Natural killer cell (primary cell): Measurements from ENCODE around the gene SNX9. TPM values are rescaled to one million over a fixed set of nuclear protein-coding genes. Genes with fewer than 3 reads are reported as not detected.
A peak's percentile ranks its signal among the peaks of the same experiment; 100 is the strongest.

Experiments
- ATAC-seq, 3 donors: fragments of 150-1000 bp in 2 of 3; fragments of 200-7000 bp in 1 of 3; cut with Tn5 transposase; 1 replicate in 1 of 3; 2 replicates in 2 of 3; pipeline ENCODE4 v1.10.0; 2021; ENCODE audit warnings: mild to moderate bottlenecking in 2 of 3, moderate library complexity in 2 of 3
- DNase-seq, 2 donors: peaks; one replicate each; pipeline versions ENCODE4 v3.0.0 to v3.0.0-alpha.2; 2013 to 2021; ENCODE audit warnings: mixed read lengths in 1 of 2
- H3K27ac ChIP-seq: one replicate; pipeline ENCODE4 v1.5.1; 2013; ENCODE audit warnings: mild to moderate bottlenecking, low read length
- H3K27me3 ChIP-seq: one replicate; pipeline ENCODE4 v1.6.1; 2013; ENCODE audit warnings: low read length; ENCODE audit not compliant: control insufficient read depth, insufficient read depth
- H3K36me3 ChIP-seq: one replicate; pipeline ENCODE4 v1.6.1; 2013; ENCODE audit warnings: low read length; ENCODE audit not compliant: control insufficient read depth, insufficient read depth
- H3K4me1 ChIP-seq: one replicate; pipeline ENCODE4 v1.6.1; 2013; ENCODE audit warnings: low read length; ENCODE audit not compliant: control insufficient read depth, insufficient read depth
- H3K4me3 ChIP-seq: one replicate; pipeline ENCODE4 v1.5.1; 2013; ENCODE audit warnings: low read length
- H3K9me3 ChIP-seq: one replicate; pipeline ENCODE4 v1.6.1; 2013; ENCODE audit warnings: low read length; ENCODE audit not compliant: control insufficient read depth, insufficient read depth
- H3K27ac Mint-ChIP-seq, 2 donors: one replicate each; pipeline ENCODE4 v1.8.0; 2022; ENCODE audit warnings: mild to moderate bottlenecking in 2 of 2, mixed read lengths in 2 of 2, moderate library complexity in 1 of 2
- H3K27me3 Mint-ChIP-seq, 2 donors: one replicate each; pipeline ENCODE4 v1.8.0; 2022; ENCODE audit warnings: low read depth in 2 of 2, mixed read lengths in 2 of 2
- H3K36me3 Mint-ChIP-seq: one replicate; pipeline ENCODE4 v1.8.0; 2022; ENCODE audit warnings: mixed read lengths
- H3K4me1 Mint-ChIP-seq, 2 donors: one replicate each; pipeline ENCODE4 v1.8.0; 2022; ENCODE audit warnings: mixed read lengths in 2 of 2
- H3K4me3 Mint-ChIP-seq: one replicate; pipeline ENCODE4 v1.8.0; 2022; ENCODE audit warnings: mild to moderate bottlenecking, moderate library complexity, mixed read lengths
- H3K9me3 Mint-ChIP-seq, 2 donors: one replicate each; pipeline ENCODE4 v1.8.0; 2022; ENCODE audit warnings: mixed read lengths in 2 of 2
- WGBS: methylation state at CpG from one replicate; pipeline ENCODE4 v1.1.7; 2013; ENCODE audit warnings: missing lambda C conversion rate; ENCODE audit not compliant: insufficient coverage; 5-methylcytosine and 5-hydroxymethylcytosine counted together
- intact Hi-C: fragments of 100-400 bp; cut with micrococcal nuclease; formaldehyde crosslinking; loops from one replicate; pipeline ENCODE4 v1.14.2; 2022
- total RNA-seq, 4 donors: library from RNA; stranded (reverse); fragments of 120-200 nt in 1 of 4; gene quantifications; one replicate each; pipeline versions ENCODE4 v1.2.3 to v1.2.4, GENCODE V29; 2013 to 2022
- TF ChIP-seq, protein P1 (sequence below): fragments of 200-600 bp; IDR thresholded peaks from one replicate; pipeline ENCODE4 v1.8.0; 2022; ENCODE audit warnings: antibody characterized with exemption

The SNX9 gene
- total RNA-seq, 3 donors from 2014 or later (not counting 1 experiment from before 2014, with no cell fraction given), result 6.0 to 9.7 (median 7.3) TPM

DNA sequence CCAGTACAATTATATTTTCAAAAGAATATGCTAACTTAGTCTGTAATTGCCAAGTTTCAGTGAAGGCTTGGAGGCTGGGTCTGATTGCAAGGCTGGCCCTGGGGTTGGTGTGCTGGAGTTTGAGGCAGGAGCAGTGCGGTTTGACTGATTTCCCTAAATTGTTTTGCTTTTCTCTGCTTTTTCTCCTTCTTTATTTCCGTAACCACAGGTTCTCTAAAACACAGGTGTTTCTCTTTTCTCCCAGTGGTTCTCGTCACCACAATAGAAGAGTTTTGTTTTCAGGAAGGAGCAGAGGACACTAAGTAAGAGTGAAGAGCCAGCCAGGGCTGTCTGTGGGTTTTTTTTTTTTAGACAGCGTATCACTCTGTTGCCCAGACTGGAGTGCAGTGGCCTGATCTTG, 8.2 kb upstream of the SNX9 start:
- Mint-ChIP-seq H3K27me3 (peaks cover 13 to 50% of the 10 kb centered on the region in 2 donors), H3K4me1 (no peaks in the 10 kb centered on the region), H3K4me3 (no peak overlapping the region), H3K9me3 (no peaks in the 10 kb centered on the region), H3K36me3 (no peaks in the 10 kb centered on the region), H3K27ac (no peak overlapping the region)
- WGBS, result 36% methylated on average over 1 of the region's 4 CpGs
- no peak overlapping the region for H3K27ac ChIP-seq
- no peaks in the 10 kb centered on the region for H3K27me3 ChIP-seq
- DNase-seq (peak in 1 of 2 donors; percentile 52), ATAC-seq (no peak)
- H3K4me1 ChIP-seq, result peaks cover 4% of the 10 kb centered on the region
- TF ChIP-seq, protein P1, sequence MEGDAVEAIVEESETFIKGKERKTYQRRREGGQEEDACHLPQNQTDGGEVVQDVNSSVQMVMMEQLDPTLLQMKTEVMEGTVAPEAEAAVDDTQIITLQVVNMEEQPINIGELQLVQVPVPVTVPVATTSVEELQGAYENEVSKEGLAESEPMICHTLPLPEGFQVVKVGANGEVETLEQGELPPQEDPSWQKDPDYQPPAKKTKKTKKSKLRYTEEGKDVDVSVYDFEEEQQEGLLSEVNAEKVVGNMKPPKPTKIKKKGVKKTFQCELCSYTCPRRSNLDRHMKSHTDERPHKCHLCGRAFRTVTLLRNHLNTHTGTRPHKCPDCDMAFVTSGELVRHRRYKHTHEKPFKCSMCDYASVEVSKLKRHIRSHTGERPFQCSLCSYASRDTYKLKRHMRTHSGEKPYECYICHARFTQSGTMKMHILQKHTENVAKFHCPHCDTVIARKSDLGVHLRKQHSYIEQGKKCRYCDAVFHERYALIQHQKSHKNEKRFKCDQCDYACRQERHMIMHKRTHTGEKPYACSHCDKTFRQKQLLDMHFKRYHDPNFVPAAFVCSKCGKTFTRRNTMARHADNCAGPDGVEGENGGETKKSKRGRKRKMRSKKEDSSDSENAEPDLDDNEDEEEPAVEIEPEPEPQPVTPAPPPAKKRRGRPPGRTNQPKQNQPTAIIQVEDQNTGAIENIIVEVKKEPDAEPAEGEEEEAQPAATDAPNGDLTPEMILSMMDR, result no peak
- no peak overlapping the region for H3K4me3 ChIP-seq
- no peaks in the 10 kb centered on the region for H3K9me3 ChIP-seq
- H3K36me3 ChIP-seq, result no peaks in the 10 kb centered on the region
- intact Hi-C loops, result no loop called here

DNA sequence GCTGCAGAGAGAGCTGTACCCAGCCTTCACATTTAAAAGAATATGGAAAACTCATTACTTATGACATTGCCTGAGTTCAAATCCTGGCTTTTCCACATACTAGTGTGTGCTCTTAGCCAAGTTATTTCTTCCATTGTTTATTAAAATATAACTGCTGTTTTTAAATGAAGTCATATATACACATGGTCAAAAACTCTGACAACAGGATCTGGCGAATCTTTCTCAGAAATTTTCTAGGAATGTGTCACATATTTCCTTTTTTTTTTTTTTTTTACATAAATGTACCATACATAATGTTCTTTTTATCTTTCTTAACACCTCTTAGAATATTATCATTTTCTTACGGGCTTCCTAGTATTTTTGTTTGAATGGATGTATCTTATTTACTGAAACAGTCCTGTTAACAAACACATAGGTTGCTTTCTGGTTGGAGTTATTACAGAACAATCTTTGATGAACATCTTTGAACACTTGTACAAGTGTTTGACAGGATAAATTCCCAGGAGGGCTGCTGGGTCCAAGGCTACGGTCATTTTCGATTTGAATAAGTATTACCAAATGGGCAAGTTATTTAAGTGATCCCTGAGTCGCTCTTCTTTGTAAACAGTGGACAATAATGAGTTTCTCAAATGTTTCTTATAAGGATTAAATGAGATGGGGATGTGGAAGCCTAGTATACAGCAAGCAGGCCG, 1.6 kb upstream of the SNX9 start:
- no peaks in the 10 kb centered on the region for H3K36me3 Mint-ChIP-seq
- ATAC-seq (no peak), DNase-seq (no peak)
- peaks cover 8% of the 10 kb centered on the region for H3K27me3 ChIP-seq
- H3K9me3 Mint-ChIP-seq, result no peaks in the 10 kb centered on the region
- peaks cover 9 to 17% of the 10 kb centered on the region in 2 donors for H3K4me1 Mint-ChIP-seq
- H3K27ac ChIP-seq, result no peak overlapping the region
- intact Hi-C loops, result loop anchor here (5.0 kb wide), 1 partner anchor 59 kb away; no protein-coding TSS in a partner anchor
- peak overlapping the region; percentile 89 for H3K4me3 Mint-ChIP-seq
- no peaks in the 10 kb centered on the region for H3K9me3 ChIP-seq
- TF ChIP-seq, protein P1, result no peak
- no peaks in the 10 kb centered on the region for H3K36me3 ChIP-seq
- WGBS, result 98% methylated on average over 5 of the region's 6 CpGs
- peaks cover 15% of the 10 kb centered on the region for H3K4me1 ChIP-seq
- H3K4me3 ChIP-seq, result no peak overlapping the region
- H3K27me3 Mint-ChIP-seq, result peaks cover 7 to 22% of the 10 kb centered on the region in 2 donors
- peak overlapping the region in 1 of 2 donors; percentile 89 for H3K27ac Mint-ChIP-seq

DNA sequence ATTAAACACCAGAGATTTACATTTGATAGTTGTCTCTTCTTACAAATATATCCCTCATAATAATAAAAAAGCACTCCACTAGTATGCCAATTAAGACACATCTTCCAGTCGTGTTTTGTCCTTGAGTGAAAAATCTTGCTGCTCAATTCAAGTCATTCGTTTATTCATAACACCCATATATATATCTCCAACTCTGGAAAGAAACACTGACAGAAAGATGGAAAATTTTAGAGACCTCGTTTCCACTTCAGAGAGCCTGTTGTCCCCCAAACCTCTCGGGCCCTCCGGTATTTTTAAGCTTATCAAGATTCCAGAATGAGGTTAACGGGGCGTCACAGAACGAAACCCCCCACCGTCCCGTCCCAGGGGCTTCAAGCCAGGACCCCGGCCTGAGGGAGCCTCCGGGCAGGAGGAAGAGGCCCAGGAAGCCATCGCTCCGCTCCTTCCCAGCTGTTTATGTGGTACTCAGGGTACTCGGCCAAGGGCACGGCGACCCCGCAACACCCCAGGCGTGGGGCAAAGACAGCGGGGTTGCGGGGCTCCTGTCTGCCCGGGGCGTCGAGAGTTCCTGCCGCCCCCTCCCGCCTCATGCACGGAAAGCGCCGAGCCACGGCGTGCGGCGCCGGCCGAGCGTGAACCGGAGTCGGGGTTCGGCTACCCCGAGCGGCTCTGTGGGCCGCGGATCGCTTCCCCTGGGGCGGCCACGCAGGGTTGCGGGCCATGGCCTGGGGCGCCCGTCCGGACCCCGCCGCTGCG, 623 bp upstream of the SNX9 start:
- 17% methylated on average over 53 of the region's 53 CpGs for WGBS
- DNase-seq, result peak in 1 of 2 donors; percentile 58
- H3K4me3 ChIP-seq, result peak overlapping the region; percentile 17
- Mint-ChIP-seq H3K4me3 (peak overlapping the region; percentile 89), H3K36me3 (no peaks in the 10 kb centered on the region), H3K9me3 (no peaks in the 10 kb centered on the region), H3K27ac (peak overlapping the region in 1 of 2 donors; percentile 89), H3K27me3 (peaks cover 3 to 14% of the 10 kb centered on the region in 2 donors), H3K4me1 (peaks cover 9 to 17% of the 10 kb centered on the region in 2 donors)
- no peaks in the 10 kb centered on the region for H3K36me3 ChIP-seq
- intact Hi-C loops, result loop anchor here (5.0 kb wide), 1 partner anchor 60 kb away; no protein-coding TSS in a partner anchor
- TF ChIP-seq, protein P1, result no peak
- no peaks in the 10 kb centered on the region for H3K9me3 ChIP-seq
- ATAC-seq, result peak in 1 of 3 donors; percentile 46
- H3K27me3 ChIP-seq, result peaks cover 8% of the 10 kb centered on the region
- peaks cover 15% of the 10 kb centered on the region for H3K4me1 ChIP-seq
- no peak overlapping the region for H3K27ac ChIP-seq
